GM19193 (cell line): ENCODE measurements around the gene LBX1.

Experiments used
- POLR2A ChIP-seq: IDR thresholded peaks from 4 replicates; pipeline ENCODE4 v1.6.1; 2011; ENCODE audit not compliant: insufficient read depth, insufficient read length; ENCODE audit errors: extremely low read depth

Gene LBX1, protein sequence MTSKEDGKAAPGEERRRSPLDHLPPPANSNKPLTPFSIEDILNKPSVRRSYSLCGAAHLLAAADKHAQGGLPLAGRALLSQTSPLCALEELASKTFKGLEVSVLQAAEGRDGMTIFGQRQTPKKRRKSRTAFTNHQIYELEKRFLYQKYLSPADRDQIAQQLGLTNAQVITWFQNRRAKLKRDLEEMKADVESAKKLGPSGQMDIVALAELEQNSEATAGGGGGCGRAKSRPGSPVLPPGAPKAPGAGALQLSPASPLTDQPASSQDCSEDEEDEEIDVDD

DNA sequence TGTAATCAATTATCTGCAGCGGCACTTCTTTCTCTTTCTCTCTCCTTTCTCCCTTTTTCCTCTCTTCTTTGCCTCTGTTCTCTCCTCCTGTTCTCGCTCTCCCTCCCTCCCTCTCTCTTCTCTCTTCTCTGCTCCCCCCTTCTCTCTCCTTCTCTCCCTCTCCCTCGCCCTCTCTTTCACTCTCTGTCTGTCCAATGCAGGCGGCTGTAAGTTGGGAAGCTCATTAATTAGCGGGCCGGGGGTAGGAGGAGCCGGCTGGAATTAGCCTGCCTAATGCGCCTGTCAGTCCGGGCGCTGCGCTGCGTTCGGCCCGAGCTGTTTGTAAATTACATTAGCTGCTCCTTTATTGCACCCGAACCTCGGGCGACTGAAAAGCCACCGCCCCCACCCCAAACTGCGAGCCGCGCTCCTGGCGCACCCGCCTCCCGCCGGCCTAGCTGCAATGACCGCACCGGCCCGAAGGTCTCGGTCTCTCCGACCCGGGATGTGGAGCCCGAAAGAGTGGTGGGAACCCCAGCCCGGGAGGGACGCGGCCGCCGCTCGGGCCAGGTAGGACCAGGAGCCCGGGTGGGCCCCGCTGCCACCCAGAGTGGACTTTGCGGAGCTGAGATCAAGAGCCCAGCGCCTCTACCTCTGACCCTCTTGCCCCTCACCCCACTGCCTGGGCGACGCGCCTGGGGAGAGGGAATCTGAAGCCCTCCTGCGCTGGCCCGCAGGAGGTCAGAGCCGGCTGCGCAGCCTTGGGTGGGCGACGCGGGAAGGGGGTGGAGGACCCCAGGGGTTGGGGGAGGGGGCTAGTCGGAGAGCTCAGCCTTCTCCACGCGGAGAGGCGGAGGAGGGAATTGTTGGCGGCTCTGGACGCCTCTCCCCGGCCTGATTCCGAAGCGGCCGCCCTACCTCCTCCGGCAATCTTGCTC, at the start of gene LBX1:
TSS of gene LBX1 (minus strand) at position 198 of the 917 bp plus-strand sequence. CDS start 648 bp downstream, outside the sequence.
- TF ChIP-seq POLR2A: no peak

DNA sequence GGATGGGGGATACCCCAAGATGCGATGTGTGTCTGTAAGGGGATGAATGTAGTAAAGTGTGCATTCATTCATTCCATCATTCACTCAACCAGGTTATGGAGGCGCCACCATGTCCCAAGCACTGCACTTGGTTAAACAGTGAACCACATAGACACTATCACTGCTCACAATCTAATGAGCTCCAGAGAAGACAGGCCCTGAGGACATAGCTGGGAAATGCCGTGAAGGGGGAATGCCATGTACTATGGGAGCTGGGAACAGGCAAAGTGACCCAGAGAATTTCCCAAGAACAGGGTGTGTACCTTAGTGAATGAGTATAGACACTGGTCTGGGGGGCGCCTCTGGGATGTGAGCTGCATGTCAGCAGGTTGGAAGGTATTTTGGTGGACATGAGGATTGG, 44.5 kb upstream of the LBX1 start:
- TF ChIP-seq POLR2A: no peak

DNA sequence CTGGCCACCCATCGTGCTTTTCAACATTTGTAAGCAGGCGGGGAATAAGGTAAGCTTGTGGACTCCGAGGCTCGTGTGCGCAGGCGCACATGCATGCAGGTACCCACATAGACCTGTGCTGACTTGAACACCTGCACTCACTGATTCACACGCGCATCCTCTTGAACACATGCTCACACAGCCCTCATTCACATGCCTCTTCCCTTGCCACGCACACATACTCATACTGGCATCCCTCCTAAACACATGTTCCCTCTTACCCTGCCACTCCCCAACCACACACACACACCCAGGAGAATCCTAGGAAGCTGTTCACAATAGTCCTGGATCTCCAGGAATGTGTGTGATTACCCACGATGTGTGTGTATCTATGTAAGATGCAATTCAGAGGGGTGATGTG, 44.1 kb upstream of the LBX1 start:
- TF ChIP-seq POLR2A: no peak

DNA sequence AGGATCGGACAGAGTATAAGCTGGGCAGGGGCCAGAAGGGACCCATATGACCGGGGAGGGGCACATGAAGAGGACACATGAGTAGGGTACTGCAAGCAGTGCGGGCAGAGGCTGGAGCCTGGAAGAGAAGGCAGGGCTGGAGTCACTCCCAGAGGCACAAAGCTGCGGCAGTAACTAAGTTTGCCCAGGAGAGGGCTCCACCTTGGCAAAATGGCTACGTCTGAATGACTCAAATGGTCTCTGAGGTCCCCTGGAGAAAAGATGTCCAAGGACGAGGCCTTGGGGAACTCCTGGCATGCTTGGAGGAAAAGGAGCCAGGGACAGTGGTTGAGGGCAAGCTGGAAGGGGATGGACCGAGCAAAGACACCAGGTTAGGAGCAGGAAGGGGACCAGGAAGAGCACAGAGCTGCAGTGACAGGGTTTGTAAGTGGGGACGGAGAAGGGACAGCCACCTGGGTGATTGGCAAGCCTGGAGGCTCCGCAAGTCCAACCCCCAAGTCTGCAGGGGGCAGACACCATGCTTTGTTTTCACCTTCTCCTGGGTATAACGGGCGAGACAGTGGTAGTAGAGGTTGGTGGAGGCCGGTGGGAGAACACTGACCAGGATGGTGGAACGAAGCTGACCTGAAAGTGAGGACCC, 43.1 kb upstream of the LBX1 start:
- no peak for TF ChIP-seq POLR2A

DNA sequence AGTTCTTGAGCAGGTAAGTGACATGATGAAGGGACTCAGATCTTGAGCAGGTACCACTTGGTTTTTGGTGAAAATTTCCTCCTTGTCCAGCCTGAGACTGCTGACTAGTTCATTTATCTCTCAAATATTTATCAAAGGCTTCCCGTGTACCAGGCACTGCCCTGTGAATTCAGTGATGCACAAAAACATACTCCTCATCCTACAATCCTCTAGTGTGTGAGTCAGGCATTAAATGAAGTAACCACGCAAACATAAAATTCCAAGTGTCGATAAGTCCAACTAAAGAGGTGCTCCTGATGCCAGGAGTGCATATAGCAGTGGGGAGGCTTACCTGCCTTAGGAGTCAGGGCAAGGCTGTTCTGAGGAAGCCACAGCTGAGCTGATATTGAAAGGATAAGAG, 41.5 kb upstream of the LBX1 start:
- no peak for TF ChIP-seq POLR2A

DNA sequence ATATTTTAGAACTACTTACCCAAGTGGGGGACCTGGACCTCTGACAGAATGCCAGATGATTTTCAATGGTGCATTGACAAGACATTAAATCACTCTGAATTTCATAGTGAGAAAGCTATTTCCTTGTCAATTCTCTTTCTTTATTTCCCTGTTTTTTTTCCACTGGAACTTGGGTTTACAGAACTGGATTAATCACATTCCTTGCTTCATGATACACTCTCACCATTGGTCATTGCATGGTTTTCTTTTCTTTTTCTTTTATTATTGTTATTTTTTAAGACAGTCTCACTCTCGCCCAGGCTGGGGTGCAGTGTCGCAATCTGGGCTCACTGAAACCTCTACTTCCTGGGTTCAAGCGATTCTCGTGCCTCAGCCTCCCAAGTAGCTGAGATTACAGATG, 38.5 kb upstream of the LBX1 start:
- no peak for TF ChIP-seq POLR2A

DNA sequence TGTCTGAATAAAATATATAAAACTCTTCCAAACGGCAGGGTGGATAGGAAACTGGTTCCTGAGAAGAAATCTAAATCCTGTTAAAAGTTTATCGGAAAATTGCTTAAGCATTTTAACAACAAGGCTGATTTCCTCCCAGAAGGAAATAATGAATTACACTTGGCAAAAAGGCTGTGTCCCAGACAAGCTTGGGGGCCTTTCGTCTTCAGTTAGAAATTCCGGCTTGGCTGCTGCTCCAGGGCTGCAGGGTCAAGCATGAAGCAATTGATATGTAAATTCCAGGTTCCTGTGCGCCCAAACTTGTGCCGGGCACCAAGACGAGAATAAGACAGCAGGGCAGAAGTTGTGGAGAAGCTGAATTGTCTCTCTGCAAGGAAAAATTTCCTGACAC, 38.0 kb upstream of the LBX1 start:
- TF ChIP-seq POLR2A: no peak

DNA sequence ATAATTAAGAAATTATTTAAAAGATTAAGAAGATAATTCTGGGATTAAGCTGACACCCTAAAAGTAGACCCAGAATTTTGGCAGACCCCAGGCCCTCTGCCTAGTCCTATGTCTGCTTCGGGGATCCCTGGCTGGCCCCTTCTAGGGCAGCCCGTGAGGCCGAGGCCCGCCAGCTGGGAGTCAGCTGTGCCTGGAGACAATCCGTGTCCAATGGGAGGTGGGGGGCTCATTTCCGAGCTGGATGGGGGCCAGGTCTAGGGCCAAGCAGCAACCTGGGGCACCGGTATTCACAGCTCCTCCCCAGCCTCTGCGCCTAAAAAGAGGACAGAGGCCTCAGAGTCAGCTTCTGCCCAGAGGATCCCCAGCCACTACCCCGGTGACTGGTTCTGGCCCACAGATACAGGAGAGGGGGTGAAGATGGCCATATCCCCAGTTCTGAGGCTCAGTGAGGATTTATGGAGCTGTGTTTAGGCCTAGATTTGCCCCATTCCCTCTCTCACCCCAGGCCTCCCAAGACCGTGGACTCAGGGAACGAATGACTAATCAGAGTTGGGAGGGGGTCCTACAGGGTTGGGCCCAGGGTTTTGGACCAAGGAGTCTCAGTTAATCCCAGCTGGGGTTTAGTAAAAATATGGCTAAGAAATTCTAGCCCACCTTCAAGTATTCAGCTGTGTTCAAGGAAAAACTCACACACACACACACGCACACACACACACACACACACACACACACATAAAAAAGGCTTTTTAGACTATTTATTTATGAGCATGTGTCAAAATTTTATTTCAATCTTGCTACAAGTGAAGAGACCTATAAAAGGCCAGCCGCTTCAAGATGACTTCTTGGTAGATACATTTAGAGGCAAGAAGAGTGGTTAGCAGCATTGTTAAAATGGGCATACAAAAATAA, 37.4 kb upstream of the LBX1 start:
- TF ChIP-seq POLR2A: no peak

DNA sequence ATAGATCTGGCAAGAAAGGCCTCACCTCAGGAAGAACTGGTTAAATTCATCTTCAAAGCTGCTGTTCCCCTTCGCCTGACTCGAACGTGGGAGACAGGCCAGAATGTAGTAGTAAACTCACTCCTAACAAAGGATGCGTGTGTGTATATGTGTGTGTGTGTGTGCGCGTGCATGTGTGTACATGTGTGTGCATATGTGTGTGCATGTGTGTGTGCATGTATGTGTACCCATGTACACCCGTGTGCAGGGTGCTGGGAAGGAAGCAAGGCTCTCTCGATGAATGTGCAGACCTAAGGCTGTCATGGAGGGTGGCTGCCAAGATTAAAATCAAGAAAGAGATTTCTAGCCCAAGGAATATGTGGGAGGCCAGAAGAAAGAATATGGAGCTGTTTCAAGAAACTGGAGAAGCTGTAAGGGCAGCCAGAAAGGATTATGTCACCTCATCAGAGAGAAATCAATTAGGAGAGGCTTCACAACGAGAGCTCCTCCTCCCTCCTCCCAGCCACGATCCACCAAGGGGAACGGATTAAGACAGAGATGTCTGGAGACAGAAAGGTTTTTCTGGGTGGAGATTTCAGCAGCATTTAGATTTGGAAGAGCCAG, 34.0 kb upstream of the LBX1 start:
- TF ChIP-seq POLR2A: no peak

DNA sequence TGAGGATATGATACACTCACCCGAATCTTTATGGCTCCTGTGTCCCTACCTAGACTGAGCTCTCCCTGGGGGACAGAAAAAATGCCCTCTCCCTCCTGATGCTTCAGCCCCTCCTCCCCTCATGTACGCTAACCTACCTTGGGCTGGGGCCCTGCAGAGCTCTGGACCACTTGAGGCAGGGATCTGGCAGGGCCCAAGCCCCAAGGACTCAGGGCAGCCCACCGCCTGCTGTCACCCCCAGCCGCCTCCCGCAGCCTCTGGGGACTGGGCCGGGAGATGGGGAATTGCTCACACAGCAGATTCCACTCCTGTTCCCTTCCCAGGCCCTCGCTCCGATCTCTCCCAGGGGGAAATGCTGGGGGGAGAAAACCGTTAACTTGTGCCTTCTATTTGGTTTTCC, 32.9 kb upstream of the LBX1 start:
- no peak for TF ChIP-seq POLR2A

DNA sequence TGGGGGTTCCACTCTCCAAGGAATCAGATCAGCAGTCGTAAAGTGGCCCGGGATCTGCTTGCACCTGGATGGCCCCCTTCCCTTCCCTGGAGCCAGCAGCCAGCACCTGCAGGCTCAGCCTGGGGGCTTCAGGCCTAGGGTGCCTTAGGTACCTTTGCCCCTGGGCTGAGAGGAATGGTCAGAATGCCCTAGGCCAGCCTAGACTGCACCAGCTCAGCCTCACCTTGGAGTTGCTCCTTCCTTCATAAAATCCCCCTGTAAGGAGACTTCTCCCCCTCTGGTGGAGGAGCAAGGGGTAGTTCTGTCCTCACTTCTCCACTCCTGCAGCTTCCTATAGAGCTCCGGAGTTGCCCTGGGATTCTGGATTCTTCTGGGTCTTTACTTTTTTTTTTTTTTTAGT, 32.4 kb upstream of the LBX1 start:
- TF ChIP-seq POLR2A: no peak

DNA sequence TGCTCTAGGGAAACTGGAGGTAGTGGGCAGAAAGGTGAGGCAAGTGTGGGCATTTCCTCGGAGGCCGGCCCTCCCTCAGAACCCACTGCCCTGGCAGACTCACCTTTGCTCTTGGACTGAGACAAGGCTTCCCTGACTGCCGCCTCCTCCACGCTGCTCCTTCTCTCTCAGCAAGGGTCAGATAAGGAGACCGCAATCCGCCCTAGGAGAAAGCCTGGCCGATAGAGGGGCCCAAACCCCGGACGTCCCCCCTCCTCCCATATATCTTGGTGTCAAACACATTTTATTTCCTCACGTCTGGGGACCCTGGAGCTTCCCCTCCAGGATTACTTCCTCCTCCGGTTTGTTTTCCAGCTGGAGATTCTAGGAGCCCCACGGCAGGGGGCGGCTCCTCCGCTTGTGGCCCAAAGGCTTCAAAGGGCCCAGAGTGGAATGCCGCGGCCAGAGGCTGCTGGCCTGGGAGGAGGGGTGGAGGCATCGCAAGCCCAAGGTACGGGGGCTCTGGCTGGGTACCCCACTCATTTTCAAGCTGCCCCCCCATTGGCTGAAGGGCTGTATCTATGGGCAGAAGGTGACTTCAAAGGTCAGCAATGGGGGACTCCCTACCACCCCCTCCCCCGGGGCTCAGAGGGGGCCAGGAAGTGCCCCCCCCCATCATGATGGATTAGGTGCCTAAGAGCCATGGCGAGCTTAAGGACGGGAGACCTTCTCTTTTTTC, 31.7 kb upstream of the LBX1 start:
- no peak for TF ChIP-seq POLR2A

DNA sequence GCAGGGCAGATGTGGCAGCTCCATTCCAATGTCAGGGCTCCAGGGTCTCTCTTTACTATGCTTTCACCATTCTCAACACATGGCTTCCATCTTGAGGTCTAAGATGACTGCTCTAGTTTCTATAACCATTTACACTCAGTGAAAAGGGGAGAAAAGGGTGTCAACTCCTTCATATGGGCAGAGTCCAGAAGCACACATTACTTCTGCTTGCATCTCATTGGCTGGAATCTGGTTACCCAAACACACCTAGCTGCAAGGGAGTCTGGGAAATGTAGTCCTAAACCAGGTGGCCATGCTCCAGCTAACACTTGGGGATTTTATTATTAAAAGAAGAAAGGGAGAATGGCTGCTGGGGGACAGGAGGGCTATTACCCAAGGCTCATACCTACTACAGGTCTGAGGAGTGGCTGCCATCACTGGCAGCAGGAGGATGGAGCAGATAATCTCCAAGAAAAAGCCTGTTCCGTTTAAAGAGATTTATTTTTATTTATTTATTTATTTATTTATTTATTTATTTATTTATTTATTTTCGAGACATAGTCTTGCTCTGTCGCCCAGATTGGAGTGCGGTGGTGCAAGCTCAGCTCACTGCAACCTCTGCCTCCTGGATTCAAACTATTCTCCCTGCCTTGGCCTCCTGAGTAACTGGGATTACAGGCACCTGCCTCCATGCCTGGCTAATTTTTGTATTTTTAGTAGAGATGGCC, 29.1 kb upstream of the LBX1 start:
- TF ChIP-seq POLR2A: no peak
